Measurements from ENCODE around the gene DUS1L.

DNA sequence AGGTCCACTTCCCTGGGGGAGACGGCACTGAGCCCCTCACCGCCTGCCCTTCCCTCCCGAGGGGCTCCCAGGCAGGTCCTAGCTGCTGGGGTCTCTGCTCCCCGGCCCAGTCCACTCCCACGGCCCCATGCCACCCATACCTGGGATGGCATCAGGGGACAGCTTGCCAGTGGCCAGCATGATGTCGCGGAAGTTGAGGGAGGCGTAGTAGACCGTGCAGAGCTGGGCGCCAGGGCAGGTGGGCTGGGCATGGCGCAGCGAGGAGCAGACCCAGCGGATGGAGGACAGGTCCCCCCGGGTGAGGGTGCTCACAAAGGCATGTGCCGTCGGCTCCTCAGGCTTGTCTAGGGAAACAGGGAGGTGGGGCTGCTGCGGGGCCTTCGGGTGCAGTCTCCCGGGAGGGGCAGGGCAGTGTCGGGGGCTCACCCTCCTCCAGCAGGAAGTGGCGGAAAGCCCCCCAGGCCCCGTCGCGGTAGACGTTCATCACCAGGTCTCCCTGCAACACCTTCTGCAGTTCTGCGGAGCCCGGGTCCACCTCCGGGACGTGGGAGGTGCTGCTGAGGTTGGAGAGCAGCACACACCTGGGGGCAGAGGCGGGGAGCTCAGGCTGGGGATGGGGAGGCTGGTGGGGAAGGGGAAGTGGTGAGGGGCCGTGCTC, 18.9 kb upstream of the DUS1L start:
- TF ChIP-seq, protein P1, sequence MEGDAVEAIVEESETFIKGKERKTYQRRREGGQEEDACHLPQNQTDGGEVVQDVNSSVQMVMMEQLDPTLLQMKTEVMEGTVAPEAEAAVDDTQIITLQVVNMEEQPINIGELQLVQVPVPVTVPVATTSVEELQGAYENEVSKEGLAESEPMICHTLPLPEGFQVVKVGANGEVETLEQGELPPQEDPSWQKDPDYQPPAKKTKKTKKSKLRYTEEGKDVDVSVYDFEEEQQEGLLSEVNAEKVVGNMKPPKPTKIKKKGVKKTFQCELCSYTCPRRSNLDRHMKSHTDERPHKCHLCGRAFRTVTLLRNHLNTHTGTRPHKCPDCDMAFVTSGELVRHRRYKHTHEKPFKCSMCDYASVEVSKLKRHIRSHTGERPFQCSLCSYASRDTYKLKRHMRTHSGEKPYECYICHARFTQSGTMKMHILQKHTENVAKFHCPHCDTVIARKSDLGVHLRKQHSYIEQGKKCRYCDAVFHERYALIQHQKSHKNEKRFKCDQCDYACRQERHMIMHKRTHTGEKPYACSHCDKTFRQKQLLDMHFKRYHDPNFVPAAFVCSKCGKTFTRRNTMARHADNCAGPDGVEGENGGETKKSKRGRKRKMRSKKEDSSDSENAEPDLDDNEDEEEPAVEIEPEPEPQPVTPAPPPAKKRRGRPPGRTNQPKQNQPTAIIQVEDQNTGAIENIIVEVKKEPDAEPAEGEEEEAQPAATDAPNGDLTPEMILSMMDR (IDR thresholded peaks at IDR 0.05), result no peak
- no peak for TF ChIP-seq POLR2A (IDR thresholded peaks at IDR 0.05)
